ENCODE measurements around the gene LMNTD1. TPM values are rescaled to one million over a fixed set of nuclear protein-coding genes. Genes with fewer than 3 reads are reported as not detected.
A peak's percentile ranks its signal among the peaks of the same experiment; 100 is the strongest.

LMNTD1 gene
- polyA plus RNA-seq, 5 donors: 0.14 to 1.9 (median 1.3) TPM

- no peak for DNase-seq
These were observed 3.1 kb upstream of the LMNTD1 start for GRCh38 chr12:25556153-25556552.

GRCh38 chr12:25552681-25553080 lies 402 bp downstream of the LMNTD1 start:
- DNase-seq: no peak

- no peak for DNase-seq
These were observed 2.9 kb downstream of the LMNTD1 start for GRCh38 chr12:25550186-25550585.

- no peak for DNase-seq
These were observed 4.0 kb downstream of the LMNTD1 start for GRCh38 chr12:25549120-25549519.

- DNase-seq: no peak
These were observed 6.8 kb downstream of the LMNTD1 start for GRCh38 chr12:25546318-25546717.

GRCh38 chr12:25533150-25533549 lies 19.9 kb downstream of the LMNTD1 start:
- no peak for DNase-seq

- no peak for DNase-seq
These were observed 21.5 kb downstream of the LMNTD1 start for GRCh38 chr12:25531502-25532052.

GRCh38 chr12:25529738-25530137 lies 23.3 kb downstream of the LMNTD1 start:
- DNase-seq: no peak

- no peak for DNase-seq
These were observed 26.3 kb downstream of the LMNTD1 start for GRCh38 chr12:25526778-25527177.

GRCh38 chr12:25524366-25524765 lies 28.7 kb downstream of the LMNTD1 start:
- no peak for DNase-seq

GRCh38 chr12:25521625-25522256 lies 31.3 kb downstream of the LMNTD1 start:
- no peak for DNase-seq

- DNase-seq: no peak
These were observed 34.6 kb downstream of the LMNTD1 start for GRCh38 chr12:25518512-25518911.

- no peak for DNase-seq
These were observed 48.3 kb downstream of the LMNTD1 start for GRCh38 chr12:25504744-25505143.

GRCh38 chr12:25503666-25504065 lies 49.4 kb downstream of the LMNTD1 start:
- DNase-seq: no peak

- no peak for DNase-seq
These were observed 50.5 kb downstream of the LMNTD1 start for GRCh38 chr12:25502596-25502995.

- no peak for DNase-seq
These were observed 51.0 kb downstream of the LMNTD1 start for GRCh38 chr12:25502118-25502517.

GRCh38 chr12:25501549-25501948 lies 51.5 kb downstream of the LMNTD1 start:
- no peak for DNase-seq

- no peak for DNase-seq
These were observed 52.4 kb downstream of the LMNTD1 start for GRCh38 chr12:25500651-25501050.

GRCh38 chr12:25497021-25497420 lies 56.1 kb downstream of the LMNTD1 start:
- no peak for DNase-seq

- DNase-seq: peak in 1 of 2 donors; percentile 15
These were observed 56.9 kb downstream of the LMNTD1 start for GRCh38 chr12:25496098-25496587.

- DNase-seq: peak in 1 of 2 donors; percentile 28
These were observed 57.6 kb downstream of the LMNTD1 start for GRCh38 chr12:25495331-25496097.

GRCh38 chr12:25494926-25495325 lies 58.2 kb downstream of the LMNTD1 start:
- peak; percentile 34 to 35 for DNase-seq

- no peak for DNase-seq
These were observed 59.4 kb downstream of the LMNTD1 start for GRCh38 chr12:25493682-25494081.
